NCI-H1694 treated with DMSO at 0.1 percent for 48 hours (cell line): ENCODE results near the gene NPY4R.
"Not testable (repeated sequence)": the region's sequence is repeated elsewhere in the genome, so short reads cannot be mapped to it uniquely, and the experiment has no call there.

ENCODE experiments used
- DNase-seq: peaks from one replicate; lab custom pipeline; 2025; lab: John Stamatoyannopoulos, UW

The NPY4R gene, protein sequence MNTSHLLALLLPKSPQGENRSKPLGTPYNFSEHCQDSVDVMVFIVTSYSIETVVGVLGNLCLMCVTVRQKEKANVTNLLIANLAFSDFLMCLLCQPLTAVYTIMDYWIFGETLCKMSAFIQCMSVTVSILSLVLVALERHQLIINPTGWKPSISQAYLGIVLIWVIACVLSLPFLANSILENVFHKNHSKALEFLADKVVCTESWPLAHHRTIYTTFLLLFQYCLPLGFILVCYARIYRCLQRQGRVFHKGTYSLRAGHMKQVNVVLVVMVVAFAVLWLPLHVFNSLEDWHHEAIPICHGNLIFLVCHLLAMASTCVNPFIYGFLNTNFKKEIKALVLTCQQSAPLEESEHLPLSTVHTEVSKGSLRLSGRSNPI

DNA sequence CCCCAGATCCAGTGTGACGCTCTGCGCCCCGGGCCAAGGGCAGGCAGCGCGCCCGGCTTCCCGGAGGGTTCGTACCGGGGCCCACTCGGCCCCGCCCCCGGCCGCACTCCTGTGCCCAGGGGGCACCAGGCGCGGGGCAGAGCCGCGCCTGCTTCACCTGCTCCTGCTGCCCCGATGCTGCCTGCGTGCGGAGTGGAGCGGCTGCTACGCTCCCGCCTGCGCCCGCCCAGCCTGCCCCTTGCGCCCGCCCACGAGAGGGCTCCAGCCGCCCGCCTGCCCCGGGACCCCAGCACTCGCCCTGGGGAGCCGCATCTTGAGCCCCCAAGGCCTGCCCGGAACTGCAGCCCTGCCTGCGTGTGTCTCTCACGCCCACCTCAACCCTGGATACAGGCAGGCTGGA, at the start of gene NPY4R:
Gene NPY4R (minus strand): TSS at position 194 of the 400 bp plus-strand sequence. CDS start 3,323 bp downstream, outside the sequence.
- DNase-seq, result not testable (repeated sequence)

GRCh38 chr10:46515366-46515765, 49.6 kb upstream of the NPY4R start:
- DNase-seq, result no peak

GRCh38 chr10:46514899-46515298, 49.1 kb upstream of the NPY4R start:
- no peak for DNase-seq

GRCh38 chr10:46514431-46514861, 48.7 kb upstream of the NPY4R start:
- DNase-seq, result no peak

- not testable (repeated sequence) for DNase-seq
These were observed 47.6 kb upstream of the NPY4R start for GRCh38 chr10:46513333-46513732.

GRCh38 chr10:46512725-46513124, 47.0 kb upstream of the NPY4R start:
- not testable (repeated sequence) for DNase-seq

GRCh38 chr10:46512002-46512401, 46.2 kb upstream of the NPY4R start:
- not testable (repeated sequence) for DNase-seq

DNA sequence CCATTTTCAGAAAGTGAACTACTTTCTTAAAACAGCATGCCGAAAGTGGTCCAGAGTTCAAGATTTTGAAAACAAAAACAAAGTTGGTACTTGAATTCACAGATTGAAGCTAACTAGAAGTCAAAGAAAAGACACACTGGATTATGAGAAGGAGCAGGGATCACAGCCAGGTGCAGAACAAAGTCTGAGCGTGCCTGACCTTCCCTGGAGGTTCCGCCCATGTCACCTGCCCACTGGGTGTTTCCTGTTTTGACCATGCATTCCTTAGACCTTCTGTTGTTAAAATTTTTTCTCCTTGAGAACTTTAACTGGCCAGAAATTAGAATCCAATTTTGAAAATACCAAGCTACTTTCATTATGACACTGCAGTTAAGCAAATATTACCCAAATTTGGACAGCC, 34.2 kb upstream of the NPY4R start:
- not testable (repeated sequence) for DNase-seq

GRCh38 chr10:46498985-46499703, 33.4 kb upstream of the NPY4R start:
- not testable (repeated sequence) for DNase-seq

GRCh38 chr10:46497878-46498277, 32.1 kb upstream of the NPY4R start:
- not testable (repeated sequence) for DNase-seq

GRCh38 chr10:46497401-46497800, 31.6 kb upstream of the NPY4R start:
- DNase-seq, result not testable (repeated sequence)

- DNase-seq, result not testable (repeated sequence)
These were observed 25.8 kb upstream of the NPY4R start for GRCh38 chr10:46491364-46492114.

DNA sequence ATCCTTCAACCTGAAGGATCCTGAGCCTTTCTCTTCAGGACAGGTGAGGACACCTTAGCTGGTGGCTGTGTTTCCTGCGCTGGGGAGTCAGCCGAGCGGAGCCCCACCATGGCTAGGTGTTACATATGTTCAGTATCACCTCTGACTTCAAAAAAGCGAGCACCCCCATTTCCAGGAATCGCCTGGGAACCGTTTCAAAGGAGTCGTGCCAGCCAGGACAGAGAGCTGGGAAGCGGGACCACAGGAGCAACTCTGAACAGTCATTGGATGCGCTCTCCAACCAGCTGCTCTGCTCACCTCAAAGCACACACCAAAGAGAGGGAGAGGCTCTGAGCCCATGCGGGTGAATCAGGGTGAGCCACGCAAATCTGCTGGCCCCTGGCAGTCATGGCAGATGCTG, 24.5 kb upstream of the NPY4R start:
- DNase-seq, result not testable (repeated sequence)

- not testable (repeated sequence) for DNase-seq
These were observed 20.7 kb upstream of the NPY4R start for GRCh38 chr10:46486459-46486858.

- not testable (repeated sequence) for DNase-seq
These were observed 9.1 kb upstream of the NPY4R start for GRCh38 chr10:46474746-46475320.

DNA sequence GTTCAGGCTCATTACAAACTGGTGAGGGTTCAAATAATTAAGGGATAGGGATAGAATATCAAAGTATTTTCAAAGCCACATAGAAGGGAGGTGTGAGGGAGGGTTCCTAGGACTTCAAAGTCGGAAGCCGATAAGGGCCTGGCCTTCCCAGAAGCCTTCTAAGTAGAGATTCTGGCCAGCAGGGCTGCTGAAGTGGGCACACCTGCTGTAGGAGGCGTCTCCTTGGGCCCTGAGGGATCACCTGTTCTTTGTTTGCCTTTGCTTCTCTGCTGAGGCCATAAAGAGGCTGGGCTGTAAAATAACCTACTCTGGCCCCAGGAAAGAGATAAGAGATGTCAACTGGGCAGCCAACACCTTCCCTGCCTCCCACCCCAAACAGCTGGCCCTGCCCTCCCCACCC, 8.0 kb upstream of the NPY4R start:
- DNase-seq, result not testable (repeated sequence)

GRCh38 chr10:46470134-46470533, 4.4 kb upstream of the NPY4R start:
- not testable (repeated sequence) for DNase-seq

DNA sequence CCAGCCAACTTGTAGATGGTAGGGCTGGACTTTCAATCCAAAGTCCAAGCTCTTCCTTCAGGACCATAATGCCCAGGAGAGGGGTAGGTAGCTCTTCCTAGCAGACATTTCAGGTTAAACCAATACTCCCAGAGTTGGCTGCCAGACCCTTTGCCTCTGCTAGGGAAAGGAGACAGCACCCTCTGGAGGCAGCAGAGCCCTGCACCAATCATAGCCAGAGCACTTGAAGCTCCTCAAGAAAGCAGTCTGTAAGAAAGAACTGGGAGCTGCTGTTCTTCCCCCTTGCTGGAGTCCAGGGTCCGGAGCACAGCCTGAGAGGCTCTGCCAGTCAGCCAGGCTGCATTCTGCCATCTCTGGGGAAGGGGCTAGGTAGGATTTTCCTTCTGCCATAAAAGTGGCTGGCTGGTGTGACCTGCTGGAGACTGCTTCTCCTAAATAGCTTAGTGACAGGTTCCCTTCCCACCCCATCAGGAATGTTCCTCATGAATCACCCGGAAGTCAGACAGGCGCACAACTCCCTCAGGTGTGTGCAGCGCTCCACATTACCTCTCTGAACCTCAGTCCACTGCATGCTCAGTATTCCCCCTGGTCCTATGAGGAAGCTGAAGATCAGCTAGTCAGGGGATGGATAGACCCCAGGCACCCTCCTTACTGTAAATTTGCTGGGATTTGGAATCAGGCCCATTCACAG, 2.5 kb upstream of the NPY4R start:
- not testable (repeated sequence) for DNase-seq

GRCh38 chr10:46463608-46464007, 2.1 kb downstream of the NPY4R start:
- DNase-seq, result not testable (repeated sequence)

- DNase-seq, result not testable (repeated sequence)
These were observed 3.5 kb downstream of the NPY4R start for GRCh38 chr10:46462276-46462675.

GRCh38 chr10:46459579-46459978, 6.2 kb downstream of the NPY4R start:
- DNase-seq, result not testable (repeated sequence)
